Neural cell (in vitro differentiated cells): Measurements from ENCODE around the gene ANKRD13C. TPM values are rescaled to one million over a fixed set of nuclear protein-coding genes. Genes with fewer than 3 reads are reported as not detected.

ENCODE experiments used
- H2AFZ ChIP-seq: fragments of 200-600, 300-800 bp; sonication (generic), shearing (Covaris generic); 2 replicates; pipeline ENCODE4 v1.6.0; 2014; ENCODE audit warnings: low read depth, mild to moderate bottlenecking, antibody characterized with exemption, low read length, moderate library complexity
- H3F3A ChIP-seq: fragments of 200-600 bp; shearing (Covaris generic); 2 replicates; pipeline ENCODE4 v1.6.1; 2016; ENCODE audit warnings: mild to moderate bottlenecking, moderate library complexity, mixed read lengths, antibody characterized with exemption, low read length; ENCODE audit not compliant: insufficient read depth, poor library complexity, severe bottlenecking
- H3K27ac ChIP-seq: fragments of 200-600, 300-800 bp; sonication (generic), shearing (Covaris generic); 2 replicates; pipeline ENCODE4 v1.5.1; 2014; ENCODE audit warnings: mild to moderate bottlenecking, low read length, moderate library complexity
- H3K27me3 ChIP-seq: fragments of 300-800, 200-600 bp; sonication (generic), shearing (Covaris generic); 2 replicates; pipeline ENCODE4 v1.6.0; 2014; ENCODE audit warnings: mild to moderate bottlenecking, low read depth, low read length, moderate library complexity; ENCODE audit not compliant: insufficient read depth
- H3K36me3 ChIP-seq: fragments of 300-800, 200-600 bp; sonication (generic), shearing (Covaris generic); 2 replicates; pipeline ENCODE4 v1.5.1; 2014; ENCODE audit warnings: mild to moderate bottlenecking, antibody characterized with exemption, low read length, moderate library complexity; ENCODE audit not compliant: insufficient read depth
- H3K4me2 ChIP-seq: fragments of 300-800, 200-600 bp; sonication (generic), shearing (Covaris generic); 2 replicates; pipeline ENCODE4 v1.6.0; 2014; ENCODE audit warnings: mild to moderate bottlenecking, low read length
- H3K4me3 ChIP-seq: fragments of 300-800, 200-600 bp; sonication (generic), shearing (Covaris generic); 2 replicates; pipeline ENCODE4 v1.5.1; 2014; ENCODE audit warnings: mild to moderate bottlenecking, low read length, moderate library complexity
- H3K79me2 ChIP-seq: fragments of 200-600 bp; shearing (Covaris generic); replicated peaks from 2 replicates; pipeline ENCODE4 v1.6.0; 2014; ENCODE audit warnings: mild to moderate bottlenecking, low read length, moderate library complexity; ENCODE audit not compliant: insufficient read depth
- H3K9ac ChIP-seq: fragments of 300-800, 200-600 bp; sonication (generic), shearing (Covaris generic); 2 replicates; pipeline ENCODE4 v1.6.1; 2016; ENCODE audit warnings: mild to moderate bottlenecking, low read length, mixed read lengths
- H3K9me2 ChIP-seq: fragments of 200-600 bp; shearing (Covaris generic); 2 replicates; pipeline ENCODE4 v1.6.1; 2016; ENCODE audit warnings: mild to moderate bottlenecking, low read length, mixed read lengths; ENCODE audit not compliant: insufficient read depth
- H3K9me3 ChIP-seq: fragments of 200-600, 300-800 bp; sonication (generic), shearing (Covaris generic); 2 replicates; pipeline ENCODE4 v1.6.1; 2016; ENCODE audit warnings: mild to moderate bottlenecking, mixed run types, low read length, moderate library complexity, mixed read lengths
- H4K20me1 ChIP-seq: fragments of 200-600 bp; shearing (Covaris generic); 2 replicates; pipeline ENCODE4 v1.6.1; 2016; ENCODE audit warnings: mild to moderate bottlenecking, mixed run types; ENCODE audit not compliant: insufficient read depth
- EP300 ChIP-seq: fragments of 450-650 bp; conservative IDR thresholded peaks from 2 replicates; pipeline ENCODE4 v1.6.1; 2014; ENCODE audit warnings: antibody characterized with exemption, mild to moderate bottlenecking, moderate library complexity; ENCODE audit not compliant: poor library complexity, severe bottlenecking
- EZH2 ChIP-seq: fragments of 200-600, 300-800 bp; shearing (Covaris generic), sonication (generic); IDR thresholded peaks from 2 replicates; pipeline ENCODE4 v1.6.1; 2014; ENCODE audit warnings: antibody characterized with exemption, low read length, borderline replicate concordance, mild to moderate bottlenecking; ENCODE audit not compliant: insufficient read depth, poor library complexity, severe bottlenecking
- MXI1 ChIP-seq: fragments of 450-650 bp; conservative IDR thresholded peaks from 2 replicates; pipeline ENCODE4 v1.6.1; 2014; ENCODE audit warnings: antibody characterized with exemption, mild to moderate bottlenecking; ENCODE audit not compliant: poor library complexity, severe bottlenecking
- POLR2AphosphoS5 ChIP-seq: IDR thresholded peaks from 2 replicates; pipeline ENCODE4 v1.6.1; 2012
- RAD21 ChIP-seq: fragments of 450-650 bp; conservative IDR thresholded peaks from 2 replicates; pipeline ENCODE4 v1.6.1; 2014; ENCODE audit warnings: antibody characterized with exemption, mild to moderate bottlenecking, moderate library complexity
- SMC3 ChIP-seq: fragments of 450-650 bp; conservative IDR thresholded peaks from 2 replicates; pipeline ENCODE4 v1.6.1; 2014; ENCODE audit warnings: antibody characterized with exemption, mild to moderate bottlenecking, moderate library complexity; ENCODE audit not compliant: poor library complexity
- TAF1 ChIP-seq: IDR thresholded peaks from 2 replicates; pipeline ENCODE4 v1.6.1; 2012; ENCODE audit warnings: low read depth
- polyA plus RNA-seq: library from polyadenylated mRNA; depleted of rRNA; stranded (reverse); fragments of >200 nt; gene quantifications from 2 replicates; pipeline ENCODE4 v1.2.3, GENCODE V29; 2014
- TF ChIP-seq, protein P1 (sequence below): fragments of 450-650 bp; IDR thresholded peaks from 2 replicates; pipeline ENCODE4 v1.5.1; 2014; ENCODE audit warnings: antibody characterized with exemption, mild to moderate bottlenecking, moderate library complexity; ENCODE audit not compliant: poor library complexity, severe bottlenecking
- TF ChIP-seq, protein P2 (sequence below): IDR thresholded peaks from 2 replicates; pipeline ENCODE4 v1.6.1; 2012; ENCODE audit warnings: borderline replicate concordance

Gene ANKRD13C
- polyA plus RNA-seq, 1 donor from 2014 or later: 53.3 TPM

DNA sequence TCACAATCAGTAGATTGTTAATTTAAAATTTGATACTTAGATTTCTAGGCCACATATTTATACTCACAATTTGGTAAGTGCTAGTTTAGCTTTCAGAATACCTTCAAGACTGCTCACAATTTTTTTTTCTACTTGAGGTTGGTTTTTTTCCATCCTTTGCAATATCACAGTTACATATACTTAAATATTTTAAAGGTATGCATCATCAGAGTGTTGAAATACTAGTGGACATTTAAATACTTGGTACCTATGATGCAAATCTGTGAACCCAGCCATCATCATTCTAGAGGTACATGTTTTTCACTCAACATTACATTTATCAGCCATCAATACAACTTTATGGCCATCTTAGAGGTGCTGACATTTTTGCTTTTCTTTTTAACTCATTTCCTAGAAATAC, 143.0 kb downstream of the ANKRD13C start:
- Histone ChIP-seq H3K4me3 (no peak overlapping the region), H3K36me3 (no peaks in the 10 kb centered on the region), H4K20me1 (no peaks in the 10 kb centered on the region), H3F3A (no peaks in the 10 kb centered on the region), H3K9me3 (no peaks in the 10 kb centered on the region), H3K27ac (no peak overlapping the region), H3K4me2 (no peak overlapping the region), H3K27me3 (no peaks in the 10 kb centered on the region), H3K79me2 (peaks cover 98% of the 10 kb centered on the region), H2AFZ (no peak overlapping the region), H3K9ac (no peak overlapping the region), H3K9me2 (no peaks in the 10 kb centered on the region)
- TF ChIP-seq RAD21: no peak
- no peak for TF ChIP-seq MXI1
- no peak for TF ChIP-seq EP300
- TF ChIP-seq, protein P1, sequence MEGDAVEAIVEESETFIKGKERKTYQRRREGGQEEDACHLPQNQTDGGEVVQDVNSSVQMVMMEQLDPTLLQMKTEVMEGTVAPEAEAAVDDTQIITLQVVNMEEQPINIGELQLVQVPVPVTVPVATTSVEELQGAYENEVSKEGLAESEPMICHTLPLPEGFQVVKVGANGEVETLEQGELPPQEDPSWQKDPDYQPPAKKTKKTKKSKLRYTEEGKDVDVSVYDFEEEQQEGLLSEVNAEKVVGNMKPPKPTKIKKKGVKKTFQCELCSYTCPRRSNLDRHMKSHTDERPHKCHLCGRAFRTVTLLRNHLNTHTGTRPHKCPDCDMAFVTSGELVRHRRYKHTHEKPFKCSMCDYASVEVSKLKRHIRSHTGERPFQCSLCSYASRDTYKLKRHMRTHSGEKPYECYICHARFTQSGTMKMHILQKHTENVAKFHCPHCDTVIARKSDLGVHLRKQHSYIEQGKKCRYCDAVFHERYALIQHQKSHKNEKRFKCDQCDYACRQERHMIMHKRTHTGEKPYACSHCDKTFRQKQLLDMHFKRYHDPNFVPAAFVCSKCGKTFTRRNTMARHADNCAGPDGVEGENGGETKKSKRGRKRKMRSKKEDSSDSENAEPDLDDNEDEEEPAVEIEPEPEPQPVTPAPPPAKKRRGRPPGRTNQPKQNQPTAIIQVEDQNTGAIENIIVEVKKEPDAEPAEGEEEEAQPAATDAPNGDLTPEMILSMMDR: no peak
- no peak for TF ChIP-seq POLR2AphosphoS5
- TF ChIP-seq TAF1: no peak
- TF ChIP-seq SMC3: no peak
- TF ChIP-seq, protein P2, sequence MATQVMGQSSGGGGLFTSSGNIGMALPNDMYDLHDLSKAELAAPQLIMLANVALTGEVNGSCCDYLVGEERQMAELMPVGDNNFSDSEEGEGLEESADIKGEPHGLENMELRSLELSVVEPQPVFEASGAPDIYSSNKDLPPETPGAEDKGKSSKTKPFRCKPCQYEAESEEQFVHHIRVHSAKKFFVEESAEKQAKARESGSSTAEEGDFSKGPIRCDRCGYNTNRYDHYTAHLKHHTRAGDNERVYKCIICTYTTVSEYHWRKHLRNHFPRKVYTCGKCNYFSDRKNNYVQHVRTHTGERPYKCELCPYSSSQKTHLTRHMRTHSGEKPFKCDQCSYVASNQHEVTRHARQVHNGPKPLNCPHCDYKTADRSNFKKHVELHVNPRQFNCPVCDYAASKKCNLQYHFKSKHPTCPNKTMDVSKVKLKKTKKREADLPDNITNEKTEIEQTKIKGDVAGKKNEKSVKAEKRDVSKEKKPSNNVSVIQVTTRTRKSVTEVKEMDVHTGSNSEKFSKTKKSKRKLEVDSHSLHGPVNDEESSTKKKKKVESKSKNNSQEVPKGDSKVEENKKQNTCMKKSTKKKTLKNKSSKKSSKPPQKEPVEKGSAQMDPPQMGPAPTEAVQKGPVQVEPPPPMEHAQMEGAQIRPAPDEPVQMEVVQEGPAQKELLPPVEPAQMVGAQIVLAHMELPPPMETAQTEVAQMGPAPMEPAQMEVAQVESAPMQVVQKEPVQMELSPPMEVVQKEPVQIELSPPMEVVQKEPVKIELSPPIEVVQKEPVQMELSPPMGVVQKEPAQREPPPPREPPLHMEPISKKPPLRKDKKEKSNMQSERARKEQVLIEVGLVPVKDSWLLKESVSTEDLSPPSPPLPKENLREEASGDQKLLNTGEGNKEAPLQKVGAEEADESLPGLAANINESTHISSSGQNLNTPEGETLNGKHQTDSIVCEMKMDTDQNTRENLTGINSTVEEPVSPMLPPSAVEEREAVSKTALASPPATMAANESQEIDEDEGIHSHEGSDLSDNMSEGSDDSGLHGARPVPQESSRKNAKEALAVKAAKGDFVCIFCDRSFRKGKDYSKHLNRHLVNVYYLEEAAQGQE: no peak
- no peak for TF ChIP-seq EZH2

DNA sequence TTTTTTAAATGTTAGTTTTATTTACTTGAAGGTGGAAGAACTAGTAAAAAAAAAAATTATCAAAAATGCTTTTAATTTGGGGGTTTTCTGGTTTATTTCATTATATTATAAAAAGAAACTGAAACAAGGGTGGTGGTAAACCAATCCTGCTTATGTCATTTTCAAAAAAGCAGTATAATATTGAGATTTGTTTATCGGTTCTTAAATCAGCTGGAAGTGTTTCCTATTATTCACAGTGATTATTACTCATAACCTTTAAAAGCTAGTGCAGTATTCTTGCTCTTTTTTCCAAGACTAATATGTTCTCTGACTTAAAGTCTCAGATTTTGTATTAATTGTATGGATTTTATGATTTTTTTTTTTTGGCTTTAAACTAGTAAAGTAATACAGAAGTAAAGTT, 143.7 kb downstream of the ANKRD13C start:
- Histone ChIP-seq H3K36me3 (no peaks in the 10 kb centered on the region), H3K27me3 (no peaks in the 10 kb centered on the region), H3K9me2 (no peaks in the 10 kb centered on the region), H3K9ac (no peak overlapping the region), H2AFZ (no peak overlapping the region), H3K4me3 (no peak overlapping the region), H4K20me1 (no peaks in the 10 kb centered on the region), H3K27ac (no peak overlapping the region), H3K79me2 (peaks cover 98% of the 10 kb centered on the region), H3K4me2 (no peak overlapping the region), H3K9me3 (no peaks in the 10 kb centered on the region), H3F3A (no peaks in the 10 kb centered on the region)
- TF ChIP-seq, protein P1: no peak
- TF ChIP-seq EP300 (no peak), RAD21 (no peak), TAF1 (no peak), EZH2 (no peak), MXI1 (no peak), SMC3 (no peak), POLR2AphosphoS5 (no peak)
- TF ChIP-seq, protein P2: no peak
